ENCODE measurements around the gene CALML3. TPM values are rescaled to one million over a fixed set of nuclear protein-coding genes. Genes with fewer than 3 reads are reported as not detected.
A peak's percentile ranks its signal among the peaks of the same experiment; 100 is the strongest.

The CALML3 gene
- total and polyA plus RNA-seq, 2 experiments from 2014 or later: not detected

- H3K27ac ChIP-seq: no peak overlapping the region
- H3K36me3 ChIP-seq: no peaks in the 10 kb centered on the region
- H3K4me1 ChIP-seq (ENCODE audit: low read depth): no peaks in the 10 kb centered on the region
- no peaks in the 10 kb centered on the region for H3K9me3 ChIP-seq (ENCODE audit: low read depth)
- H3K4me3 ChIP-seq: no peak overlapping the region
- DNase-seq (ENCODE audit: low read depth in 1 of 2, low spot score in 1 of 2): no peak
- TF ChIP-seq CTCF (IDR thresholded peaks at IDR 0.05; ENCODE audit: low read depth, low read length): no peak
- no peaks in the 10 kb centered on the region for H3K27me3 ChIP-seq
These were observed 25.8 kb upstream of the CALML3 start for GRCh38 chr10:5498791-5499492.

- Histone ChIP-seq H3K4me3 (no peak within 1 kb of the TSS), H3K27ac (no peak within 1 kb of the TSS), H3K4me1 (ENCODE audit: low read depth) (no peaks in the 10 kb centered on the region), H3K36me3 (no peaks in the 10 kb centered on the region), H3K27me3 (no peaks in the 10 kb centered on the region), H3K9me3 (ENCODE audit: low read depth) (no peaks in the 10 kb centered on the region)
- DNase-seq (ENCODE audit: low read depth in 1 of 2, low spot score in 1 of 2): no peak
- TF ChIP-seq CTCF (IDR thresholded peaks at IDR 0.05; ENCODE audit: low read depth, low read length): no peak
These were observed 25.1 kb upstream of the CALML3 start, which contains the start of gene CALML5 for GRCh38 chr10:5499493-5500140. CALML5 (minus strand) TSS chr10:5499570; CDS start chr10:5499438, 132 bp downstream.

GRCh38 chr10:5500162-5500670, 24.5 kb upstream of the CALML3 start:
- Histone ChIP-seq H3K4me3 (no peak overlapping the region), H3K27me3 (no peaks in the 10 kb centered on the region), H3K36me3 (no peaks in the 10 kb centered on the region), H3K9me3 (ENCODE audit: low read depth) (no peaks in the 10 kb centered on the region), H3K27ac (no peak overlapping the region), H3K4me1 (ENCODE audit: low read depth) (no peaks in the 10 kb centered on the region)
- DNase-seq (ENCODE audit: low read depth in 1 of 2, low spot score in 1 of 2): no peak
- no peak for TF ChIP-seq CTCF (IDR thresholded peaks at IDR 0.05; ENCODE audit: low read depth, low read length)

- no peaks in the 10 kb centered on the region for H3K9me3 ChIP-seq (ENCODE audit: low read depth)
- DNase-seq (ENCODE audit: low read depth in 1 of 2, low spot score in 1 of 2): no peak
- no peaks in the 10 kb centered on the region for H3K36me3 ChIP-seq
- H3K4me1 ChIP-seq (ENCODE audit: low read depth): no peaks in the 10 kb centered on the region
- H3K27me3 ChIP-seq: no peaks in the 10 kb centered on the region
- TF ChIP-seq CTCF (IDR thresholded peaks at IDR 0.05; ENCODE audit: low read depth, low read length): no peak
- H3K27ac ChIP-seq: no peak overlapping the region
- no peak overlapping the region for H3K4me3 ChIP-seq
These were observed 23.9 kb upstream of the CALML3 start for GRCh38 chr10:5500910-5501309.

GRCh38 chr10:5502061-5502521, 22.7 kb upstream of the CALML3 start:
- DNase-seq (ENCODE audit: low read depth in 1 of 2, low spot score in 1 of 2): peak; percentile 24 to 48
- H3K36me3 ChIP-seq: no peaks in the 10 kb centered on the region
- no peak for TF ChIP-seq CTCF (IDR thresholded peaks at IDR 0.05; ENCODE audit: low read depth, low read length)
- no peak overlapping the region for H3K27ac ChIP-seq
- H3K9me3 ChIP-seq (ENCODE audit: low read depth): no peaks in the 10 kb centered on the region
- no peaks in the 10 kb centered on the region for H3K4me1 ChIP-seq (ENCODE audit: low read depth)
- no peaks in the 10 kb centered on the region for H3K27me3 ChIP-seq
- no peak overlapping the region for H3K4me3 ChIP-seq
